SK-N-SH (cell line): ENCODE measurements around the gene COA4. TPM values are rescaled to one million over a fixed set of nuclear protein-coding genes. Genes with fewer than 3 reads are reported as not detected.

Source experiments
- CTCF ChIA-PET: fragments of 300-600, 350-600 bp; formaldehyde crosslinking; extraction: SDS; loops from one replicate; lab custom pipeline; 2021; lab: Yijun Ruan, JAX
- POLR2A ChIA-PET: fragments of 350-600 bp; sonication (Branson Sonifier 250); formaldehyde crosslinking; extraction: SDS; loops from one replicate; lab custom pipeline; 2020; ENCODE audit warnings: antibody characterized with exemption, inconsistent platforms; lab: Yijun Ruan, JAX
- DNase-seq: peaks from one replicate; pipeline ENCODE4 v3.0.0; 2012
- H2AFZ ChIP-seq: fragments of 200-600 bp; sonication (generic); 2 replicates; pipeline ENCODE4 v1.8.1; 2016; ENCODE audit warnings: antibody characterized with exemption, mild to moderate bottlenecking, low read depth
- H3F3A ChIP-seq: fragments of 200-600 bp; sonication (generic); replicated peaks from 2 replicates; pipeline ENCODE3; 2016; ENCODE audit warnings: antibody characterized with exemption, mild to moderate bottlenecking; ENCODE audit not compliant: insufficient read depth
- H3K27ac ChIP-seq, 2 experiments: fragments of 200-500 bp in 1 of 2; fragments of 200-600 bp in 1 of 2; sonication (Bioruptor generic) in 1 of 2; sonication (generic), shearing (Covaris generic) in 1 of 2; 2 replicates each; pipeline versions ENCODE4 v1.5.1 to v1.6.1; 2014 to 2016; ENCODE audit warnings: low read depth in 2 of 2, inconsistent platforms in 1 of 2, low read length in 1 of 2, mild to moderate bottlenecking in 1 of 2, mixed read lengths in 1 of 2
- H3K27me3 ChIP-seq: fragments of 200-600 bp; sonication (generic), shearing (Covaris generic); 2 replicates; pipeline ENCODE4 v1.6.1; 2016; ENCODE audit warnings: mixed run types; ENCODE audit not compliant: insufficient read depth
- H3K36me3 ChIP-seq, 2 experiments: fragments of 200-500 bp in 1 of 2; fragments of 200-600 bp in 1 of 2; sonication (Bioruptor generic) in 1 of 2; sonication (generic) in 1 of 2; replicated peaks in 1 of 2; 2 replicates each; pipeline versions ENCODE3 to v1.5.1; 2014 to 2016; ENCODE audit warnings: low read length in 1 of 2, mild to moderate bottlenecking in 1 of 2; ENCODE audit not compliant: insufficient read depth in 2 of 2, control insufficient read depth in 1 of 2
- H3K4me1 ChIP-seq, 2 experiments: fragments of 200-500 bp in 1 of 2; fragments of 200-600 bp in 1 of 2; sonication (Bioruptor generic) in 1 of 2; sonication (generic), shearing (Covaris generic) in 1 of 2; 2 replicates each; pipeline versions ENCODE4 v1.5.1 to v1.6.1; 2014 to 2016; ENCODE audit warnings: low read depth in 1 of 2, low read length in 1 of 2, mixed run types in 1 of 2; ENCODE audit not compliant: insufficient read depth in 2 of 2, control insufficient read depth in 1 of 2
- H3K4me2 ChIP-seq: fragments of 200-600 bp; sonication (generic), shearing (Covaris generic); 2 replicates; pipeline ENCODE4 v1.6.1; 2017; ENCODE audit warnings: mixed run types
- H3K4me3 ChIP-seq, 2 experiments: fragments of 200-500 bp in 1 of 2; fragments of 200-600 bp in 1 of 2; sonication (Bioruptor generic) in 1 of 2; sonication (generic), shearing (Covaris generic) in 1 of 2; 2 replicates each; pipeline versions ENCODE4 v1.5.1 to v1.8.1; 2014 to 2016; ENCODE audit warnings: low read depth in 2 of 2, inconsistent platforms in 1 of 2, low read length in 1 of 2, mild to moderate bottlenecking in 1 of 2, mixed read lengths in 1 of 2, moderate library complexity in 1 of 2
- H3K79me2 ChIP-seq: fragments of 200-600 bp; sonication (generic); 2 replicates; pipeline ENCODE4 v1.8.1; 2017; ENCODE audit warnings: mild to moderate bottlenecking; ENCODE audit not compliant: insufficient read depth
- H3K9ac ChIP-seq: fragments of 200-600 bp; sonication (generic); 2 replicates; pipeline ENCODE4 v1.6.1; 2017; ENCODE audit warnings: mixed run types
- H3K9me2 ChIP-seq: fragments of 200-600 bp; sonication (generic); 2 replicates; pipeline ENCODE4 v1.6.1; 2017; ENCODE audit warnings: mixed run types
- H3K9me3 ChIP-seq: fragments of 200-600 bp; sonication (generic); 2 replicates; pipeline ENCODE4 v1.6.1; 2017; ENCODE audit warnings: mixed run types, mild to moderate bottlenecking, moderate library complexity
- H4K20me1 ChIP-seq: fragments of 200-600 bp; sonication (generic); 2 replicates; pipeline ENCODE4 v1.6.1; 2017; ENCODE audit warnings: mild to moderate bottlenecking, mixed run types; ENCODE audit not compliant: insufficient read depth
- CHD2 ChIP-seq: fragments of 150-350 bp; IDR thresholded peaks from 2 replicates; pipeline ENCODE4 v1.6.1; 2018; ENCODE audit warnings: low read length; ENCODE audit not compliant: partially characterized antibody
- EP300 ChIP-seq, 2 experiments: IDR thresholded peaks; 2 replicates each; pipeline versions ENCODE4 v1.4.0 to v1.6.1; 2012; ENCODE audit warnings: borderline replicate concordance in 1 of 2, low read depth in 1 of 2, low read length in 1 of 2
- EZH2phosphoT487 ChIP-seq: fragments of 200-600 bp; sonication (generic); IDR thresholded peaks from 2 replicates; pipeline ENCODE4 v1.6.1; 2017; ENCODE audit warnings: low read depth, mixed run types, mild to moderate bottlenecking, antibody characterized with exemption, moderate library complexity, borderline replicate concordance
- FOSL2 ChIP-seq: IDR thresholded peaks from 2 replicates; pipeline ENCODE4 v1.4.0; 2012; ENCODE audit warnings: low read depth, mild to moderate bottlenecking, moderate library complexity, borderline replicate concordance
- FOXM1 ChIP-seq: IDR thresholded peaks from 2 replicates; pipeline ENCODE4 v1.4.0; 2012; ENCODE audit warnings: low read depth, mild to moderate bottlenecking
- GABPA ChIP-seq: IDR thresholded peaks from 2 replicates; pipeline ENCODE4 v1.4.0; 2012; ENCODE audit warnings: low read depth, mild to moderate bottlenecking
- MXI1 ChIP-seq: IDR thresholded peaks from 2 replicates; pipeline ENCODE4 v1.6.1; 2012; ENCODE audit warnings: mild to moderate bottlenecking, low read depth, low read length, improper control_type of control experiment
- NRF1 ChIP-seq: IDR thresholded peaks from 2 replicates; pipeline ENCODE4 v1.6.1; 2012; ENCODE audit warnings: low read depth, mild to moderate bottlenecking, low read length
- POLR2AphosphoS5 ChIP-seq: IDR thresholded peaks from 2 replicates; pipeline ENCODE4 v1.6.1; 2012; ENCODE audit warnings: low read depth, low read length
- RAD21 ChIP-seq: IDR thresholded peaks from 2 replicates; pipeline ENCODE4 v1.6.1; 2012; ENCODE audit warnings: mild to moderate bottlenecking, low read length
- RCOR1 ChIP-seq: fragments of 150-350 bp; IDR thresholded peaks from 2 replicates; pipeline ENCODE4 v1.6.1; 2017; ENCODE audit warnings: antibody characterized with exemption, low read length
- RFX5 ChIP-seq: IDR thresholded peaks from 2 replicates; pipeline ENCODE4 v1.6.1; 2012; ENCODE audit warnings: mild to moderate bottlenecking, improper control_type of control experiment, low read length
- SIN3A ChIP-seq: IDR thresholded peaks from 2 replicates; pipeline ENCODE4 v1.6.1; 2012; ENCODE audit warnings: low read depth, mild to moderate bottlenecking, low read length, moderate library complexity, borderline replicate concordance
- TAF1 ChIP-seq: IDR thresholded peaks from 2 replicates; pipeline ENCODE4 v1.6.1; 2012; ENCODE audit warnings: low read depth, mild to moderate bottlenecking, low read length, moderate library complexity, borderline replicate concordance
- TCF12 ChIP-seq: IDR thresholded peaks from 2 replicates; pipeline ENCODE4 v1.4.0; 2012
- WGBS: methylation state at CpG from one replicate; pipeline ENCODE4 v1.1.6; 2017; ENCODE audit warnings: low lambda C conversion rate; 5-methylcytosine and 5-hydroxymethylcytosine counted together
- polyA plus RNA-seq, 3 experiments: library from polyadenylated mRNA; depleted of rRNA; stranded (reverse); fragments of >200 nt; gene quantifications; 2 replicates each; pipeline ENCODE4 v1.2.3, GENCODE V29; 2012
- TF ChIP-seq, protein P1 (sequence below): fragments of 150-350 bp; IDR thresholded peaks from 2 replicates; pipeline ENCODE4 v1.6.1; 2016; ENCODE audit warnings: mild to moderate bottlenecking, low read depth, low read length
- TF ChIP-seq, protein P2 (sequence below): IDR thresholded peaks from 2 replicates; pipeline ENCODE4 v1.4.0; 2012; ENCODE audit warnings: low read depth, borderline replicate concordance
- TF ChIP-seq, protein P3 (sequence below): fragments of 200-600 bp; sonication (generic); IDR thresholded peaks from 2 replicates; pipeline ENCODE4 v1.6.1; 2017; ENCODE audit warnings: antibody characterized with exemption, mild to moderate bottlenecking, moderate library complexity
- TF ChIP-seq, protein P4 (sequence below): fragments of 150-350 bp; IDR thresholded peaks from 2 replicates; pipeline ENCODE4 v1.6.1; 2017; ENCODE audit warnings: antibody characterized with exemption, low read length, low read depth, borderline replicate concordance
- TF ChIP-seq, protein P5 (sequence below): IDR thresholded peaks from 2 replicates; pipeline ENCODE4 v1.4.0; 2012; ENCODE audit warnings: low read depth

The COA4 gene
- polyA plus RNA-seq, 1 of the 3 experiments (the other 2 are of a cell fraction), result 171 TPM

DNA sequence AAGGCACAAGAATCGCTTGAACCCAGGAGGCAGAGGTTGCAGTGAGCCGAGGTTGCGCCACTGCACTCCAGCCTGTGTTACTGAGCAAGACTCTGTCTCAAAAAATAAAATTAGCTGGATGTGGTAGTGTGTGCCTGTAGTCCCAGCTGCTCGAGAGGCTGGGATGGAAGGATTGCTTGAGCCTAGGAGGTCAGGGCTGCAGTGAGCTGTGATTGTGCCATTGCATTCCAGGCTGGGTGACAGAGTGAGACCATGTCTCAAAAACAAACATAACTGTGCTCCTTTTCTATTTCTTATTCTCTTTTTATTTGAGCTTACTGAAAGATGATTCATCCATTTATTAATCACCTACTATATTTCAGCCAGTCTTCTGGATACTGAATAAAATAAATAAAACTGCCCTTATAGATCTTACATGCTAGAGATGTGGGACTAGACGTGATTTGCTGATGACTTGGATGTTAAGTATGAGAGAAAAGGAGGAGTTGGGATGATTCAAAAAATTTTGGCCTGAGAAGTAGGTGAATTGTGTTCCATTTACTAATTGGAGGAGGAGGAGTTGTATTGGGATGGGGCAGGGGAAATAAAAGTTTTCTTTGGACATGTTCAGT, 18.2 kb upstream of the COA4 start:
- Histone ChIP-seq H2AFZ (no peak overlapping the region), H4K20me1 (no peaks in the 10 kb centered on the region), H3K4me2 (no peak overlapping the region), H3K27me3 (no peaks in the 10 kb centered on the region), H3K4me3 (no peak overlapping the region), H3K9me2 (no peaks in the 10 kb centered on the region), H3K9ac (no peak overlapping the region), H3K9me3 (no peaks in the 10 kb centered on the region), H3K36me3 (peaks cover 18 to 37% of the 10 kb centered on the region in 2 experiments), H3K27ac (no peak overlapping the region), H3F3A (peaks cover 5% of the 10 kb centered on the region), H3K4me1 (no peaks in the 10 kb centered on the region), H3K79me2 (no peaks in the 10 kb centered on the region)
- ChIA-PET CTCF (no interaction called here), POLR2A (no interaction called here)
- TF ChIP-seq RFX5 (no peak), POLR2AphosphoS5 (no peak), CHD2 (no peak), TAF1 (no peak), TCF12 (no peak), MXI1 (no peak), EP300 (IDR thresholded peaks at IDR 0.05; ENCODE audit: borderline replicate concordance in 1 of 2, low read depth in 1 of 2, low read length in 1 of 2) (no peak), FOSL2 (no peak), NRF1 (no peak), RCOR1 (no peak), RAD21 (no peak), EZH2phosphoT487 (no peak), GABPA (no peak), SIN3A (no peak), FOXM1 (no peak)
- TF ChIP-seq, protein P1, sequence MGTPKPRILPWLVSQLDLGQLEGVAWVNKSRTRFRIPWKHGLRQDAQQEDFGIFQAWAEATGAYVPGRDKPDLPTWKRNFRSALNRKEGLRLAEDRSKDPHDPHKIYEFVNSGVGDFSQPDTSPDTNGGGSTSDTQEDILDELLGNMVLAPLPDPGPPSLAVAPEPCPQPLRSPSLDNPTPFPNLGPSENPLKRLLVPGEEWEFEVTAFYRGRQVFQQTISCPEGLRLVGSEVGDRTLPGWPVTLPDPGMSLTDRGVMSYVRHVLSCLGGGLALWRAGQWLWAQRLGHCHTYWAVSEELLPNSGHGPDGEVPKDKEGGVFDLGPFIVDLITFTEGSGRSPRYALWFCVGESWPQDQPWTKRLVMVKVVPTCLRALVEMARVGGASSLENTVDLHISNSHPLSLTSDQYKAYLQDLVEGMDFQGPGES, result no peak
- TF ChIP-seq, protein P2, sequence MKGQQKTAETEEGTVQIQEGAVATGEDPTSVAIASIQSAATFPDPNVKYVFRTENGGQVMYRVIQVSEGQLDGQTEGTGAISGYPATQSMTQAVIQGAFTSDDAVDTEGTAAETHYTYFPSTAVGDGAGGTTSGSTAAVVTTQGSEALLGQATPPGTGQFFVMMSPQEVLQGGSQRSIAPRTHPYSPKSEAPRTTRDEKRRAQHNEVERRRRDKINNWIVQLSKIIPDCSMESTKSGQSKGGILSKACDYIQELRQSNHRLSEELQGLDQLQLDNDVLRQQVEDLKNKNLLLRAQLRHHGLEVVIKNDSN, result no peak
- TF ChIP-seq, protein P3, sequence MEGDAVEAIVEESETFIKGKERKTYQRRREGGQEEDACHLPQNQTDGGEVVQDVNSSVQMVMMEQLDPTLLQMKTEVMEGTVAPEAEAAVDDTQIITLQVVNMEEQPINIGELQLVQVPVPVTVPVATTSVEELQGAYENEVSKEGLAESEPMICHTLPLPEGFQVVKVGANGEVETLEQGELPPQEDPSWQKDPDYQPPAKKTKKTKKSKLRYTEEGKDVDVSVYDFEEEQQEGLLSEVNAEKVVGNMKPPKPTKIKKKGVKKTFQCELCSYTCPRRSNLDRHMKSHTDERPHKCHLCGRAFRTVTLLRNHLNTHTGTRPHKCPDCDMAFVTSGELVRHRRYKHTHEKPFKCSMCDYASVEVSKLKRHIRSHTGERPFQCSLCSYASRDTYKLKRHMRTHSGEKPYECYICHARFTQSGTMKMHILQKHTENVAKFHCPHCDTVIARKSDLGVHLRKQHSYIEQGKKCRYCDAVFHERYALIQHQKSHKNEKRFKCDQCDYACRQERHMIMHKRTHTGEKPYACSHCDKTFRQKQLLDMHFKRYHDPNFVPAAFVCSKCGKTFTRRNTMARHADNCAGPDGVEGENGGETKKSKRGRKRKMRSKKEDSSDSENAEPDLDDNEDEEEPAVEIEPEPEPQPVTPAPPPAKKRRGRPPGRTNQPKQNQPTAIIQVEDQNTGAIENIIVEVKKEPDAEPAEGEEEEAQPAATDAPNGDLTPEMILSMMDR, result no peak
- TF ChIP-seq, protein P4, sequence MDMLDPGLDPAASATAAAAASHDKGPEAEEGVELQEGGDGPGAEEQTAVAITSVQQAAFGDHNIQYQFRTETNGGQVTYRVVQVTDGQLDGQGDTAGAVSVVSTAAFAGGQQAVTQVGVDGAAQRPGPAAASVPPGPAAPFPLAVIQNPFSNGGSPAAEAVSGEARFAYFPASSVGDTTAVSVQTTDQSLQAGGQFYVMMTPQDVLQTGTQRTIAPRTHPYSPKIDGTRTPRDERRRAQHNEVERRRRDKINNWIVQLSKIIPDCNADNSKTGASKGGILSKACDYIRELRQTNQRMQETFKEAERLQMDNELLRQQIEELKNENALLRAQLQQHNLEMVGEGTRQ, result no peak
- TF ChIP-seq, protein P5, sequence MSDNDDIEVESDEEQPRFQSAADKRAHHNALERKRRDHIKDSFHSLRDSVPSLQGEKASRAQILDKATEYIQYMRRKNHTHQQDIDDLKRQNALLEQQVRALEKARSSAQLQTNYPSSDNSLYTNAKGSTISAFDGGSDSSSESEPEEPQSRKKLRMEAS, result no peak
- 84% methylated on average over 5 of the region's 5 CpGs for WGBS
- no peak for DNase-seq
